ENCODE results near the gene FRMD4A.

The FRMD4A gene

DNA sequence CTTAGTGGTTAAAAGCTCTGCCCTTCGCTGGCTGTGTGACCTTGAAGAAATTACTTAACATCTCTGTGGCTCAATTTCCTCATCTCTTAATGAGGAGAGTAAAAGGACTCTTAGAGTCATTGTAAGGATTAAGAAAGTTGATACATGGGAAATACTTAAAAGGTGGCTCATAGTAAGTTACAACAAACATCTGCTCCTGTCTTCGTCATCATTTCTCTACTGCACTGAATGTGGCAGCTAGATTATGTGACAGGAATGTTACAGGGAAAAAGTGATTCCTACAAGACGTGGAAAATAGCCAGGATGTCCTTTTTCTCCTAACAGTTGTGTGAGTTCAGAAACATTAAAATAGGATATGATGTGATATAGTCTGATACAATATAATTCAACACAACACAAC, 184.7 kb downstream of the FRMD4A start:
- Histone ChIP-seq H3K4me3 (ENCODE audit: low read depth in 1 of 2, low read length in 2 of 2) (no peak overlapping the region), H3K9ac (ENCODE audit: low read depth, low read length) (no peak overlapping the region), H3K9me3 (ENCODE audit: insufficient read depth, low read length, severe bottlenecking) (no peaks in the 10 kb centered on the region), H3K4me1 (ENCODE audit: insufficient read depth, low read length) (no peaks in the 10 kb centered on the region), H3K4me2 (ENCODE audit: insufficient read depth, low read length) (no peak overlapping the region), H3K36me3 (ENCODE audit: insufficient read depth, low read length) (no peaks in the 10 kb centered on the region), H2AFZ (ENCODE audit: low read depth, low read length) (no peak overlapping the region), H3K27me3 (ENCODE audit: insufficient read depth, low read length, poor library complexity) (peaks cover 8% of the 10 kb centered on the region), H3K27ac (ENCODE audit: low read length) (no peak overlapping the region), H3K79me2 (ENCODE audit: insufficient read depth, low read length) (no peaks in the 10 kb centered on the region), H4K20me1 (ENCODE audit: insufficient read depth, low read length) (no peaks in the 10 kb centered on the region)
- ATAC-seq (ENCODE audit: insufficient read depth, low read depth) (no peak), DNase-seq (no peak)
- TF ChIP-seq, protein P1, sequence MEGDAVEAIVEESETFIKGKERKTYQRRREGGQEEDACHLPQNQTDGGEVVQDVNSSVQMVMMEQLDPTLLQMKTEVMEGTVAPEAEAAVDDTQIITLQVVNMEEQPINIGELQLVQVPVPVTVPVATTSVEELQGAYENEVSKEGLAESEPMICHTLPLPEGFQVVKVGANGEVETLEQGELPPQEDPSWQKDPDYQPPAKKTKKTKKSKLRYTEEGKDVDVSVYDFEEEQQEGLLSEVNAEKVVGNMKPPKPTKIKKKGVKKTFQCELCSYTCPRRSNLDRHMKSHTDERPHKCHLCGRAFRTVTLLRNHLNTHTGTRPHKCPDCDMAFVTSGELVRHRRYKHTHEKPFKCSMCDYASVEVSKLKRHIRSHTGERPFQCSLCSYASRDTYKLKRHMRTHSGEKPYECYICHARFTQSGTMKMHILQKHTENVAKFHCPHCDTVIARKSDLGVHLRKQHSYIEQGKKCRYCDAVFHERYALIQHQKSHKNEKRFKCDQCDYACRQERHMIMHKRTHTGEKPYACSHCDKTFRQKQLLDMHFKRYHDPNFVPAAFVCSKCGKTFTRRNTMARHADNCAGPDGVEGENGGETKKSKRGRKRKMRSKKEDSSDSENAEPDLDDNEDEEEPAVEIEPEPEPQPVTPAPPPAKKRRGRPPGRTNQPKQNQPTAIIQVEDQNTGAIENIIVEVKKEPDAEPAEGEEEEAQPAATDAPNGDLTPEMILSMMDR (IDR thresholded peaks at IDR 0.05; ENCODE audit: borderline replicate concordance, extremely low read depth, low read length, poor library complexity, severe bottlenecking): no peak
- no peak for TF ChIP-seq EZH2 (IDR thresholded peaks at IDR 0.05; ENCODE audit: borderline replicate concordance, low read depth, low read length, severe bottlenecking)

DNA sequence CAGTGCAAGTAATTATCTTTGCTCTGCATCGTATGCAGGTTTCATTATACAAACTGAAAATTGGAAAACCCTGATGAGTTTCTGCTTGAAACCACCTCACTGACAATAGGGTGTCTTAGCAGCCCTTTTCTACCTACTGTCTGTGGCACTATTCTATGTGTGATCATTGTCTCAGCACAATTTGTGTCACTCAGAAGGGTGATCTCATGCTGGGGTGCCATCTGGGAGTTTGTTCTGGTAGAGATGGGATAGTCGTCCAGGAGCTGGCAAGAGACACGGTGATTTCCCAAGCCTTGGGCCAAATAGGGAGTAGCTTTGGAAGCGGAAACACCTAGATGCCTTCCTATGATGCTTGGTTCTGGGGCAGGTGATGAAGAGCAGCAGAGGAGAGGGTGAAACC, 186.3 kb downstream of the FRMD4A start:
- no peaks in the 10 kb centered on the region for H4K20me1 ChIP-seq (ENCODE audit: insufficient read depth, low read length)
- H3K27me3 ChIP-seq (ENCODE audit: insufficient read depth, low read length, poor library complexity): peaks cover 5% of the 10 kb centered on the region
- no peak overlapping the region for H3K4me3 ChIP-seq (ENCODE audit: low read depth in 1 of 2, low read length in 2 of 2)
- TF ChIP-seq, protein P1 (IDR thresholded peaks at IDR 0.05; ENCODE audit: borderline replicate concordance, extremely low read depth, low read length, poor library complexity, severe bottlenecking): no peak
- no peak for TF ChIP-seq EZH2 (IDR thresholded peaks at IDR 0.05; ENCODE audit: borderline replicate concordance, low read depth, low read length, severe bottlenecking)
- ATAC-seq (ENCODE audit: insufficient read depth, low read depth) (no peak), DNase-seq (no peak)
- no peaks in the 10 kb centered on the region for H3K9me3 ChIP-seq (ENCODE audit: insufficient read depth, low read length, severe bottlenecking)
- H3K9ac ChIP-seq (ENCODE audit: low read depth, low read length): no peak overlapping the region
- H2AFZ ChIP-seq (ENCODE audit: low read depth, low read length): no peak overlapping the region
- H3K4me1 ChIP-seq (ENCODE audit: insufficient read depth, low read length): no peaks in the 10 kb centered on the region
- no peak overlapping the region for H3K27ac ChIP-seq (ENCODE audit: low read length)
- H3K36me3 ChIP-seq (ENCODE audit: insufficient read depth, low read length): no peaks in the 10 kb centered on the region
- H3K4me2 ChIP-seq (ENCODE audit: insufficient read depth, low read length): no peak overlapping the region
- no peaks in the 10 kb centered on the region for H3K79me2 ChIP-seq (ENCODE audit: insufficient read depth, low read length)

DNA sequence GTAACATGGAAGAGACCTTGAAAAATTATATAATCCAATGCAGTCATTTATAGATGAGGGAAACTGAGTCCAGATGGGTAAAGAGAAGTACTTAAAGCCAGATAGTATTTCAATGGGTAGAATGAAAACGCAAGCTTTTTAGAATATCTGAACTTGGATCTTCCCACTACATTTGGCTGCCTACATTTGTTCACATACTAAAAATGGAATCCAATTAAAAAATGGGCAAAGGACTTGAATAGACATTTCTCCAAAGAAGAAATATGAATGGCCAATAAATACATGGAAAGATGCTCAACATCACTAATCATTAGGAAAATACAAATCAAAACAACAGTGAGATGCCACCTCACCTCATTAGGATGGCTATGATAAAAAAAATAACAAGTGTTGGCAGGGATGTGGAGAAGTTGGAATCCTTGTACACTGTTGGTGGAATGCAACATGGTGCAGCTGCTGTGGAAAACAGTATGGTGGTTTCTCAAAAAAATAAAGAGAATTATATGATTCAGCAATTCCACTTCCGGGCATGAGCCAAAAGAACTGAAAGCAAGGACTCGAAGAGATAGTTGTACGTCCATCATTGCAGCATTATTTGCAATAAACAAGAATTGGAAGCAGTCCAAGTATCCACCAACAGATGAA, 188.0 kb downstream of the FRMD4A start:
- ATAC-seq (ENCODE audit: insufficient read depth, low read depth) (no peak), DNase-seq (no peak)
- Histone ChIP-seq H4K20me1 (ENCODE audit: insufficient read depth, low read length) (no peaks in the 10 kb centered on the region), H3K9ac (ENCODE audit: low read depth, low read length) (no peak overlapping the region), H3K4me3 (ENCODE audit: low read depth in 1 of 2, low read length in 2 of 2) (no peak overlapping the region), H2AFZ (ENCODE audit: low read depth, low read length) (no peak overlapping the region), H3K4me1 (ENCODE audit: insufficient read depth, low read length) (no peaks in the 10 kb centered on the region), H3K9me3 (ENCODE audit: insufficient read depth, low read length, severe bottlenecking) (no peaks in the 10 kb centered on the region), H3K4me2 (ENCODE audit: insufficient read depth, low read length) (no peak overlapping the region), H3K27me3 (ENCODE audit: insufficient read depth, low read length, poor library complexity) (peaks cover 5% of the 10 kb centered on the region), H3K27ac (ENCODE audit: low read length) (no peak overlapping the region), H3K36me3 (ENCODE audit: insufficient read depth, low read length) (no peaks in the 10 kb centered on the region), H3K79me2 (ENCODE audit: insufficient read depth, low read length) (no peaks in the 10 kb centered on the region)
- TF ChIP-seq EZH2 (IDR thresholded peaks at IDR 0.05; ENCODE audit: borderline replicate concordance, low read depth, low read length, severe bottlenecking): no peak
- TF ChIP-seq, protein P1 (IDR thresholded peaks at IDR 0.05; ENCODE audit: borderline replicate concordance, extremely low read depth, low read length, poor library complexity, severe bottlenecking): no peak
